ENCODE data around the gene TMEM92. TPM values are rescaled to one million over a fixed set of nuclear protein-coding genes. Genes with fewer than 3 reads are reported as not detected.

TMEM92 gene
- total RNA-seq, 4 donors from 2014 or later = 3.1 TPM; not detected in 3

GRCh38 chr17:50240851-50241250 lies 33.4 kb upstream of the TMEM92 start:
- H3K4me3 ChIP-seq (ENCODE audit: low read depth, poor library complexity, severe bottlenecking) = no peak overlapping the region
- TF ChIP-seq CTCF (IDR thresholded peaks at IDR 0.05) (no peak), POLR2A (IDR thresholded peaks at IDR 0.05) (no peak)
- WGBS, 2 donors = 81 to 83% methylated on average over 1 of the region's 1 CpG
- DNase-seq (ENCODE audit: low spot score in 2 of 2) = no peak
- intact Hi-C loops (cut with DNase I; ENCODE audit: low total_unique reads) = no loop called here

- no peak for DNase-seq (ENCODE audit: low spot score in 2 of 2)
- intact Hi-C loops (cut with DNase I; ENCODE audit: low total_unique reads) = no loop called here
- H3K4me3 ChIP-seq (ENCODE audit: low read depth, poor library complexity, severe bottlenecking) = no peak overlapping the region
- 88 to 89% methylated on average over 5 of the region's 5 CpGs for WGBS, 2 donors
- TF ChIP-seq CTCF (IDR thresholded peaks at IDR 0.05) (no peak), POLR2A (IDR thresholded peaks at IDR 0.05) (no peak)
Measured at GRCh38 chr17:50241431-50241830, 32.8 kb upstream of the TMEM92 start.

GRCh38 chr17:50244771-50245170 lies 29.5 kb upstream of the TMEM92 start:
- no peak for DNase-seq (ENCODE audit: low spot score in 2 of 2)
- intact Hi-C loops (cut with DNase I; ENCODE audit: low total_unique reads) = no loop called here
- TF ChIP-seq CTCF (IDR thresholded peaks at IDR 0.05) (no peak), POLR2A (IDR thresholded peaks at IDR 0.05) (no peak)
- WGBS, 2 donors = 79 to 82% methylated on average over 6 of the region's 6 CpGs
- H3K4me3 ChIP-seq (ENCODE audit: low read depth, poor library complexity, severe bottlenecking) = no peak overlapping the region

- intact Hi-C loops (cut with DNase I; ENCODE audit: low total_unique reads) = no loop called here
- WGBS, 2 donors = 76 to 97% methylated on average over 2 of the region's 2 CpGs
- no peak for DNase-seq (ENCODE audit: low spot score in 2 of 2)
- TF ChIP-seq POLR2A (IDR thresholded peaks at IDR 0.05) (no peak), CTCF (IDR thresholded peaks at IDR 0.05) (no peak)
- no peak overlapping the region for H3K4me3 ChIP-seq (ENCODE audit: low read depth, poor library complexity, severe bottlenecking)
Measured at GRCh38 chr17:50248255-50248654, 26.0 kb upstream of the TMEM92 start.

GRCh38 chr17:50252781-50253180 lies 21.5 kb upstream of the TMEM92 start:
- DNase-seq (ENCODE audit: low spot score in 2 of 2) = no peak
- 69 to 77% methylated on average over 3 of the region's 3 CpGs for WGBS, 2 donors
- TF ChIP-seq CTCF (IDR thresholded peaks at IDR 0.05) (no peak), POLR2A (IDR thresholded peaks at IDR 0.05) (no peak)
- intact Hi-C loops (cut with DNase I; ENCODE audit: low total_unique reads) = no loop called here
- no peak overlapping the region for H3K4me3 ChIP-seq (ENCODE audit: low read depth, poor library complexity, severe bottlenecking)
